ENCODE measurements around the gene SDSL. TPM values are rescaled to one million over a fixed set of nuclear protein-coding genes. Genes with fewer than 3 reads are reported as not detected.

The SDSL gene
- total and polyA plus RNA-seq, 4 donors = 5.1 to 15.2 (median 12.1) TPM

GRCh38 chr12:113395119-113395518 is 27.1 kb upstream of the SDSL start:
- H3K4me3 ChIP-seq (ENCODE audit: low read depth, low read length) = no peak overlapping the region
- no peak for DNase-seq (ENCODE audit: low read depth in 4 of 6, low spot score in 6 of 6)
- H3K36me3 ChIP-seq (ENCODE audit: control insufficient read depth, insufficient read depth, low read length) = peaks cover 15% of the 10 kb centered on the region
- WGBS (ENCODE audit: insufficient coverage) = 88% methylated on average over 5 of the region's 5 CpGs
- H3K4me1 ChIP-seq (ENCODE audit: control insufficient read depth, insufficient read depth, low read length) = peaks cover 9% of the 10 kb centered on the region
- H3K27ac ChIP-seq (ENCODE audit: low read depth, low read length) = no peak overlapping the region
- H3K27me3 ChIP-seq (ENCODE audit: control insufficient read depth, insufficient read depth, low read length) = no peaks in the 10 kb centered on the region
- no peaks in the 10 kb centered on the region for H3K9me3 ChIP-seq (ENCODE audit: control insufficient read depth, insufficient read depth, low read length)

GRCh38 chr12:113396200-113396599 is 26.0 kb upstream of the SDSL start:
- DNase-seq (ENCODE audit: low read depth in 4 of 6, low spot score in 6 of 6) = no peak
- Histone ChIP-seq H3K4me3 (ENCODE audit: low read depth, low read length) (no peak overlapping the region), H3K27me3 (ENCODE audit: control insufficient read depth, insufficient read depth, low read length) (no peaks in the 10 kb centered on the region), H3K4me1 (ENCODE audit: control insufficient read depth, insufficient read depth, low read length) (peaks cover 9% of the 10 kb centered on the region), H3K27ac (ENCODE audit: low read depth, low read length) (no peak overlapping the region), H3K9me3 (ENCODE audit: control insufficient read depth, insufficient read depth, low read length) (no peaks in the 10 kb centered on the region), H3K36me3 (ENCODE audit: control insufficient read depth, insufficient read depth, low read length) (peaks cover 9% of the 10 kb centered on the region)

GRCh38 chr12:113396828-113397496 is 25.2 kb upstream of the SDSL start:
- H3K4me3 ChIP-seq (ENCODE audit: low read depth, low read length) = no peak overlapping the region
- peaks cover 9% of the 10 kb centered on the region for H3K4me1 ChIP-seq (ENCODE audit: control insufficient read depth, insufficient read depth, low read length)
- H3K27ac ChIP-seq (ENCODE audit: low read depth, low read length) = no peak overlapping the region
- WGBS (ENCODE audit: insufficient coverage) = 37% methylated on average over 8 of the region's 16 CpGs
- H3K36me3 ChIP-seq (ENCODE audit: control insufficient read depth, insufficient read depth, low read length) = peaks cover 9% of the 10 kb centered on the region
- no peak for DNase-seq (ENCODE audit: low read depth in 4 of 6, low spot score in 6 of 6)
- no peaks in the 10 kb centered on the region for H3K9me3 ChIP-seq (ENCODE audit: control insufficient read depth, insufficient read depth, low read length)
- H3K27me3 ChIP-seq (ENCODE audit: control insufficient read depth, insufficient read depth, low read length) = no peaks in the 10 kb centered on the region

- Histone ChIP-seq H3K9me3 (ENCODE audit: control insufficient read depth, insufficient read depth, low read length) (no peaks in the 10 kb centered on the region), H3K4me1 (ENCODE audit: control insufficient read depth, insufficient read depth, low read length) (peaks cover 9% of the 10 kb centered on the region), H3K27me3 (ENCODE audit: control insufficient read depth, insufficient read depth, low read length) (no peaks in the 10 kb centered on the region), H3K4me3 (ENCODE audit: low read depth, low read length) (no peak overlapping the region), H3K27ac (ENCODE audit: low read depth, low read length) (no peak overlapping the region), H3K36me3 (ENCODE audit: control insufficient read depth, insufficient read depth, low read length) (peaks cover 8% of the 10 kb centered on the region)
- 34% methylated on average over 3 of the region's 10 CpGs for WGBS (ENCODE audit: insufficient coverage)
- DNase-seq (ENCODE audit: low read depth in 4 of 6, low spot score in 6 of 6) = no peak
Measured at GRCh38 chr12:113397497-113398197, 24.5 kb upstream of the SDSL start.

GRCh38 chr12:113398346-113399290 is 23.6 kb upstream of the SDSL start:
- peaks cover 3% of the 10 kb centered on the region for H3K36me3 ChIP-seq (ENCODE audit: control insufficient read depth, insufficient read depth, low read length)
- 87% methylated on average over 19 of the region's 26 CpGs for WGBS (ENCODE audit: insufficient coverage)
- H3K27me3 ChIP-seq (ENCODE audit: control insufficient read depth, insufficient read depth, low read length) = no peaks in the 10 kb centered on the region
- no peaks in the 10 kb centered on the region for H3K9me3 ChIP-seq (ENCODE audit: control insufficient read depth, insufficient read depth, low read length)
- H3K27ac ChIP-seq (ENCODE audit: low read depth, low read length) = no peak overlapping the region
- no peak overlapping the region for H3K4me3 ChIP-seq (ENCODE audit: low read depth, low read length)
- no peak for DNase-seq (ENCODE audit: low read depth in 4 of 6, low spot score in 6 of 6)
- H3K4me1 ChIP-seq (ENCODE audit: control insufficient read depth, insufficient read depth, low read length) = peaks cover 11% of the 10 kb centered on the region

- H3K4me3 ChIP-seq (ENCODE audit: low read depth, low read length) = no peak overlapping the region
- no peak overlapping the region for H3K27ac ChIP-seq (ENCODE audit: low read depth, low read length)
- no peaks in the 10 kb centered on the region for H3K27me3 ChIP-seq (ENCODE audit: control insufficient read depth, insufficient read depth, low read length)
- WGBS (ENCODE audit: insufficient coverage) = 88% methylated on average over 12 of the region's 12 CpGs
- no peaks in the 10 kb centered on the region for H3K9me3 ChIP-seq (ENCODE audit: control insufficient read depth, insufficient read depth, low read length)
- H3K4me1 ChIP-seq (ENCODE audit: control insufficient read depth, insufficient read depth, low read length) = peaks cover 14% of the 10 kb centered on the region
- DNase-seq (ENCODE audit: low read depth in 4 of 6, low spot score in 6 of 6) = no peak
- no peaks in the 10 kb centered on the region for H3K36me3 ChIP-seq (ENCODE audit: control insufficient read depth, insufficient read depth, low read length)
Measured at GRCh38 chr12:113399490-113399889, 22.7 kb upstream of the SDSL start.

- WGBS (ENCODE audit: insufficient coverage) = 80% methylated on average over 1 of the region's 4 CpGs
- H3K27me3 ChIP-seq (ENCODE audit: control insufficient read depth, insufficient read depth, low read length) = no peaks in the 10 kb centered on the region
Measured at GRCh38 chr12:113400362-113400761, 21.8 kb upstream of the SDSL start.

GRCh38 chr12:113401066-113402000 is 20.8 kb upstream of the SDSL start:
- peaks cover 14% of the 10 kb centered on the region for H3K4me1 ChIP-seq (ENCODE audit: control insufficient read depth, insufficient read depth, low read length)
- no peaks in the 10 kb centered on the region for H3K27me3 ChIP-seq (ENCODE audit: control insufficient read depth, insufficient read depth, low read length)
- no peak overlapping the region for H3K4me3 ChIP-seq (ENCODE audit: low read depth, low read length)
- H3K27ac ChIP-seq (ENCODE audit: low read depth, low read length) = no peak overlapping the region
- DNase-seq (ENCODE audit: low read depth in 4 of 6, low spot score in 6 of 6) = no peak
- 66% methylated on average over 8 of the region's 13 CpGs for WGBS (ENCODE audit: insufficient coverage)
- no peaks in the 10 kb centered on the region for H3K9me3 ChIP-seq (ENCODE audit: control insufficient read depth, insufficient read depth, low read length)
- no peaks in the 10 kb centered on the region for H3K36me3 ChIP-seq (ENCODE audit: control insufficient read depth, insufficient read depth, low read length)

More at GRCh38 chr12:113400362-113400761, 21.8 kb upstream of the SDSL start:
- Histone ChIP-seq H3K4me1 (ENCODE audit: control insufficient read depth, insufficient read depth, low read length) (peaks cover 14% of the 10 kb centered on the region), H3K4me3 (ENCODE audit: low read depth, low read length) (no peak overlapping the region), H3K36me3 (ENCODE audit: control insufficient read depth, insufficient read depth, low read length) (no peaks in the 10 kb centered on the region), H3K9me3 (ENCODE audit: control insufficient read depth, insufficient read depth, low read length) (no peaks in the 10 kb centered on the region), H3K27ac (ENCODE audit: low read depth, low read length) (no peak overlapping the region)
- DNase-seq (ENCODE audit: low read depth in 4 of 6, low spot score in 6 of 6) = no peak
